HCT116 (cell line): ENCODE measurements around the gene RNF151. TPM values are rescaled to one million over a fixed set of nuclear protein-coding genes. Genes with fewer than 3 reads are reported as not detected.

Experiments
- ATAC-seq: fragments of 200-7000 bp; cut with Tn5 transposase; 2 replicates; pipeline ENCODE4 v1.9.1; 2020; ENCODE audit warnings: mild to moderate bottlenecking, moderate library complexity
- BruUV-seq: library from RNA; stranded (reverse); fragments of 400-500 nt; replicated peaks from 2 replicates; lab custom pipeline; 2021; lab: Mats Ljungman, UMichigan
- CTCF ChIA-PET: fragments of 300-600 bp; sonication (Branson Sonifier 250); formaldehyde crosslinking; loops from one replicate; lab custom pipeline; 2021; ENCODE audit warnings: antibody characterized with exemption; lab: Charles Lee
- POLR2A ChIA-PET: fragments of 300-600, 350-600 bp; sonication (Branson Sonifier 250); formaldehyde crosslinking; loops from one replicate; lab custom pipeline; 2021; ENCODE audit warnings: antibody characterized with exemption; lab: Charles Lee
- RAD21 ChIA-PET, 2 experiments: fragments of 300-600 bp; sonication (Branson Sonifier 250); formaldehyde crosslinking; loops; one replicate each; lab custom pipeline; 2023; ENCODE audit warnings: low total read pairs in 2 of 2; ENCODE audit not compliant: uncharacterized antibody in 2 of 2, unreplicated experiment in 2 of 2, low non-redundant PET in 1 of 2; lab: Charles Lee
- DNase-seq: peaks from one replicate; pipeline ENCODE4 v3.0.0-alpha.2; 2010; ENCODE audit warnings: low read depth, low spot score
- H2AFZ ChIP-seq: fragments of 200-600 bp; shearing (Covaris generic), sonication (generic); 2 replicates; pipeline ENCODE4 v1.6.1; 2017; ENCODE audit warnings: low read depth, mixed run types, mixed read lengths, antibody characterized with exemption, low read length; ENCODE audit not compliant: poor library complexity, severe bottlenecking
- H3K27ac ChIP-seq: 2 replicates; pipeline ENCODE4 v1.5.1; 2012; ENCODE audit warnings: low read depth, low read length
- H3K27me3 ChIP-seq: fragments of 200-600 bp; sonication (generic); 2 replicates; pipeline ENCODE4 v1.6.1; 2016; ENCODE audit warnings: mixed run types, low read length, mixed read lengths; ENCODE audit not compliant: insufficient read depth
- H3K36me3 ChIP-seq, 2 experiments: fragments of 200-500 bp in 1 of 2; fragments of 200-600 bp in 1 of 2; sonication (Bioruptor generic) in 1 of 2; sonication (generic) in 1 of 2; 2 replicates each; pipeline versions ENCODE4 v1.5.1 to v1.6.1; 2014 to 2016; ENCODE audit warnings: low read length in 2 of 2, inconsistent platforms in 1 of 2, mixed read lengths in 1 of 2, mixed run types in 1 of 2; ENCODE audit not compliant: insufficient read depth in 2 of 2, control insufficient read depth in 1 of 2
- H3K4me1 ChIP-seq, 2 experiments: fragments of 200-600 bp in 1 of 2; sonication (generic) in 1 of 2; 2 replicates each; pipeline versions ENCODE4 v1.5.1 to v1.6.1; 2012 to 2017; ENCODE audit warnings: low read length in 2 of 2, inconsistent platforms in 1 of 2, mild to moderate bottlenecking in 1 of 2, mixed read lengths in 1 of 2, mixed run types in 1 of 2, moderate library complexity in 1 of 2; ENCODE audit not compliant: insufficient read depth in 2 of 2, control insufficient read depth in 1 of 2
- H3K4me2 ChIP-seq: fragments of 200-600 bp; sonication (generic); 2 replicates; pipeline ENCODE4 v1.6.1; 2017; ENCODE audit warnings: mixed run types, low read length, mixed read lengths
- H3K4me3 ChIP-seq, 2 experiments: fragments of 200-600 bp in 1 of 2; sonication (generic) in 1 of 2; replicated peaks in 1 of 2; 2 replicates each; pipeline ENCODE4 v1.5.1; 2011 to 2016; ENCODE audit warnings: low read length in 2 of 2, control low read depth in 1 of 2, low read depth in 1 of 2, mild to moderate bottlenecking in 1 of 2, mixed read lengths in 1 of 2, mixed run types in 1 of 2
- H3K79me2 ChIP-seq: fragments of 200-600 bp; sonication (generic); 2 replicates; pipeline ENCODE4 v1.6.1; 2017; ENCODE audit warnings: mild to moderate bottlenecking, mixed run types, low read length, moderate library complexity, mixed read lengths; ENCODE audit not compliant: insufficient read depth
- H3K9ac ChIP-seq: fragments of 200-600 bp; sonication (generic); 2 replicates; pipeline ENCODE4 v1.6.1; 2016; ENCODE audit warnings: low read length, mixed read lengths
- H3K9me2 ChIP-seq: fragments of 200-600 bp; sonication (generic), shearing (Covaris generic); 2 replicates; pipeline ENCODE4 v1.6.1; 2017; ENCODE audit warnings: mixed run types, mild to moderate bottlenecking, moderate library complexity; ENCODE audit not compliant: insufficient read depth
- H3K9me3 ChIP-seq, 2 experiments: fragments of 200-500 bp in 1 of 2; fragments of 200-600 bp in 1 of 2; sonication (Bioruptor generic) in 1 of 2; sonication (generic) in 1 of 2; 2 replicates each; pipeline ENCODE4 v1.6.1; 2014 to 2017; ENCODE audit warnings: low read length in 2 of 2, mixed read lengths in 2 of 2, inconsistent platforms in 1 of 2, low read depth in 1 of 2, mild to moderate bottlenecking in 1 of 2, mixed run types in 1 of 2, moderate library complexity in 1 of 2; ENCODE audit not compliant: control insufficient read depth in 1 of 2, insufficient read depth in 1 of 2
- H4K20me1 ChIP-seq: fragments of 200-600 bp; sonication (generic), shearing (Covaris generic); 2 replicates; pipeline ENCODE4 v1.6.1; 2017; ENCODE audit warnings: mixed run types, mild to moderate bottlenecking, moderate library complexity; ENCODE audit not compliant: insufficient read depth
- CBX3 ChIP-seq: IDR thresholded peaks from 2 replicates; pipeline ENCODE4 v1.6.1; 2012; ENCODE audit warnings: low read depth
- CEBPB ChIP-seq: IDR thresholded peaks from 2 replicates; pipeline ENCODE4 v1.6.1; 2012; ENCODE audit warnings: low read depth
- EGR1 ChIP-seq: IDR thresholded peaks from 2 replicates; pipeline ENCODE4 v1.6.1; 2012; ENCODE audit warnings: low read depth
- ELF1 ChIP-seq: IDR thresholded peaks from 2 replicates; pipeline ENCODE4 v1.6.1; 2012; ENCODE audit warnings: low read depth, borderline replicate concordance
- EZH2 ChIP-seq: fragments of 200-600 bp; sonication (generic); IDR thresholded peaks from 2 replicates; pipeline ENCODE4 v1.6.1; 2017; ENCODE audit warnings: antibody characterized with exemption, mixed run types
- EZH2phosphoT487 ChIP-seq: fragments of 200-600 bp; IDR thresholded peaks from 2 replicates; pipeline ENCODE4 v1.6.1; 2018; ENCODE audit warnings: antibody characterized with exemption, borderline replicate concordance
- FOSL1 ChIP-seq: IDR thresholded peaks from 2 replicates; pipeline ENCODE4 v1.6.1; 2012; ENCODE audit warnings: low read depth
- JUND ChIP-seq: IDR thresholded peaks from 2 replicates; pipeline ENCODE4 v1.6.1; 2012
- POLR2A ChIP-seq: IDR thresholded peaks from 2 replicates; pipeline ENCODE4 v1.7.0; 2011; ENCODE audit warnings: borderline replicate concordance; ENCODE audit not compliant: insufficient read depth, insufficient read length; ENCODE audit errors: extremely low read depth
- POLR2AphosphoS5 ChIP-seq: IDR thresholded peaks from 2 replicates; pipeline ENCODE4 v1.6.1; 2011; ENCODE audit warnings: mild to moderate bottlenecking, low read depth, low read length, moderate library complexity
- RAD21 ChIP-seq: IDR thresholded peaks from 2 replicates; pipeline ENCODE4 v1.6.1; 2012; ENCODE audit warnings: low read depth, mild to moderate bottlenecking
- SIN3A ChIP-seq: IDR thresholded peaks from 2 replicates; pipeline ENCODE4 v1.6.1; 2012; ENCODE audit warnings: low read depth
- SP1 ChIP-seq: IDR thresholded peaks from 2 replicates; pipeline ENCODE4 v1.6.1; 2012; ENCODE audit warnings: low read depth
- SRF ChIP-seq: IDR thresholded peaks from 2 replicates; pipeline ENCODE4 v1.6.1; 2012; ENCODE audit warnings: low read depth
- TCF7L2 ChIP-seq: IDR thresholded peaks from 2 replicates; pipeline ENCODE4 v1.7.0; 2011; ENCODE audit warnings: borderline replicate concordance, inconsistent platforms; ENCODE audit not compliant: insufficient read depth, insufficient read length; ENCODE audit errors: extremely low read depth
- YY1 ChIP-seq: IDR thresholded peaks from 2 replicates; pipeline ENCODE4 v1.6.1; 2011; ENCODE audit warnings: low read length, low read depth, moderate library complexity, mild to moderate bottlenecking; ENCODE audit not compliant: insufficient replicate concordance; ENCODE audit errors: extremely low read depth
- ZFX ChIP-seq: fragments of 450-650 bp; IDR thresholded peaks from 2 replicates; pipeline ENCODE4 v1.6.1; 2017
- ZNF274 ChIP-seq: fragments of 200-500 bp; sonication (Bioruptor generic); IDR thresholded peaks from 2 replicates; pipeline ENCODE4 v1.6.1; 2014; ENCODE audit warnings: mild to moderate bottlenecking, low read depth, low read length, inconsistent platforms
- intact Hi-C: fragments of 100-400 bp; cut with micrococcal nuclease; formaldehyde crosslinking; loops from 2 replicates; pipeline ENCODE4 v1.10.0; 2022
- total RNA-seq: library from RNA; stranded (reverse); gene quantifications from one replicate; pipeline ENCODE4 v1.2.1, GENCODE V29; 2021; ENCODE audit not compliant: unreplicated experiment
- TF ChIP-seq, protein P1 (sequence below): IDR thresholded peaks from 2 replicates; pipeline ENCODE4 v1.6.1; 2012
- TF ChIP-seq, protein P2 (sequence below): IDR thresholded peaks from 2 replicates; pipeline ENCODE4 v1.6.1; 2012
- TF ChIP-seq, protein P3 (sequence below): IDR thresholded peaks from 2 replicates; pipeline ENCODE4 v1.6.1; 2011; ENCODE audit warnings: mild to moderate bottlenecking, low read length, moderate library complexity; ENCODE audit not compliant: insufficient replicate concordance; ENCODE audit errors: extremely low read depth
- TF ChIP-seq, protein P4 (sequence below), 3 experiments: fragments of 200-600 bp in 1 of 3; sonication (generic) in 1 of 3; IDR thresholded peaks in 2 of 3; conservative IDR thresholded peaks in 1 of 3; 2 replicates each; pipeline ENCODE4 v1.5.1; 2012 to 2017; ENCODE audit warnings: low read depth in 2 of 3, low read length in 2 of 3, antibody characterized with exemption in 1 of 3, borderline replicate concordance in 1 of 3, control low read depth in 1 of 3, mild to moderate bottlenecking in 1 of 3, mixed read lengths in 1 of 3, mixed run types in 1 of 3, moderate library complexity in 1 of 3; ENCODE audit not compliant: insufficient read depth in 1 of 3

The RNF151 gene
- total RNA-seq, 1 experiment from 2014 or later, result 0.30 TPM

DNA sequence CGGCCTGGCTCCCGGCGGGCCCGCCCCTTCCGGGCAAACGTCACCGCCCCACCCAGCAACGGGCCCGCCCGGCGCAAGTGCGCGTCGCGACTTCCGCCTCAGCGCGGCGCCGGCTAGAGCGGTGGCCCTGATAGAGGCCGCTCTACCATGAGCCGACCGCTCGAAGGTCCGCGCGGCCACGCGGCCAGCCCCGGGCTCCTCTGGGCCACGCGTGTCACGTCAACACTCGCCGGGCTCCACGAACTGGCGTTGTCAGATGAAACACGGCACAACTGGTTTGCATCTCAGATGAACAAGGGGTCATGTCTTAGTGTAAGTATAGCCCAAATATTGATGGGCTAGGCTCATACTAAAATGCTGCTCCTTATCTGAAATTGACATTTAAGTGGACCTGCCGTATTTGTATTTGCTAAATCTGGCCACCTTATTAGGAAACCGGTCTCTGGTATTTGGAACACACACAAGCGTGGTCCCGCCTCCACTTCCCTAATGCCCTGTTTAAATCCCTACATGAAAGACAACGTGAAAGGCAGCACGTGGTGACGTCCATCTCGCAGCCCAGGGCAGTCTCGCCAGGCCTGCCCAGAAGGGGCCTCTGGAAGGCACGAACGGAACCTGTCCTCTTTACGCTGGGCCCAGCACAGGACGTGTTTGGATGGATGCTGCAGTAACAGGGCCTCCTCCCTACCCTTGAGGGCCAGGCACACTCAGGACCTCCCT lies 43.3 kb downstream of the RNF151 start, which contains the start of gene ZNF598:
ZNF598 (minus strand) TSS at position 31 of the 720 bp plus-strand sequence.
- H2AFZ ChIP-seq, result no peak within 1 kb of the TSS
- ATAC-seq (peak; percentile 90), DNase-seq (peak; percentile 60)
- intact Hi-C loops, result no loop called here
- peaks cover 23 to 50% of the 10 kb centered on the region in 2 experiments for H3K4me1 ChIP-seq
- peaks cover 9% of the 10 kb centered on the region; the same call in 1 of the 2 replicates for H4K20me1 ChIP-seq
- H3K4me3 ChIP-seq, result peak within 1 kb of the TSS; percentile 79 to 87
- H3K79me2 ChIP-seq, result peaks cover 55% of the 10 kb centered on the region
- H3K36me3 ChIP-seq, result 0 out of 4 replicates have a peak, but pooled peaks cover 0 to 7% of the 10 kb centered on the region in 2 experiments
- ChIA-PET RAD21 (no interaction called here), CTCF (no interaction called here), POLR2A (no interaction called here)
- BruUV-seq, result TSS peak; percentile 97
- H3K4me2 ChIP-seq, result peak within 1 kb of the TSS; percentile 99
- no peaks in the 10 kb centered on the region for H3K27me3 ChIP-seq
- no peaks in the 10 kb centered on the region for H3K9me2 ChIP-seq
- H3K27ac ChIP-seq, result peak within 1 kb of the TSS; percentile 92
- no peaks in the 10 kb centered on the region for H3K9me3 ChIP-seq
- peak within 1 kb of the TSS; percentile 97 for H3K9ac ChIP-seq
- TF ChIP-seq TCF7L2, result peak; percentile 27
- no peak for TF ChIP-seq EZH2
- TF ChIP-seq JUND, result no peak
- TF ChIP-seq ELF1, result no peak; the same call in 1 of the 2 replicates
- TF ChIP-seq, protein P1, sequence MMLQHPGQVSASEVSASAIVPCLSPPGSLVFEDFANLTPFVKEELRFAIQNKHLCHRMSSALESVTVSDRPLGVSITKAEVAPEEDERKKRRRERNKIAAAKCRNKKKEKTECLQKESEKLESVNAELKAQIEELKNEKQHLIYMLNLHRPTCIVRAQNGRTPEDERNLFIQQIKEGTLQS, result no peak
- TF ChIP-seq ZFX, result peak; percentile 62
- TF ChIP-seq SP1, result 0 out of 2 replicates have a peak, but pooled peaks have one; percentile 39
- no peak for TF ChIP-seq CEBPB
- TF ChIP-seq, protein P2, sequence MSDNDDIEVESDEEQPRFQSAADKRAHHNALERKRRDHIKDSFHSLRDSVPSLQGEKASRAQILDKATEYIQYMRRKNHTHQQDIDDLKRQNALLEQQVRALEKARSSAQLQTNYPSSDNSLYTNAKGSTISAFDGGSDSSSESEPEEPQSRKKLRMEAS, result peak; percentile 96
- TF ChIP-seq ZNF274, result no peak
- no peak for TF ChIP-seq EGR1
- peak; percentile 82 for TF ChIP-seq POLR2AphosphoS5
- no peak for TF ChIP-seq POLR2A
- no peak for TF ChIP-seq EZH2phosphoT487
- peak; percentile 59 for TF ChIP-seq YY1
- TF ChIP-seq FOSL1, result no peak
- TF ChIP-seq, protein P3, sequence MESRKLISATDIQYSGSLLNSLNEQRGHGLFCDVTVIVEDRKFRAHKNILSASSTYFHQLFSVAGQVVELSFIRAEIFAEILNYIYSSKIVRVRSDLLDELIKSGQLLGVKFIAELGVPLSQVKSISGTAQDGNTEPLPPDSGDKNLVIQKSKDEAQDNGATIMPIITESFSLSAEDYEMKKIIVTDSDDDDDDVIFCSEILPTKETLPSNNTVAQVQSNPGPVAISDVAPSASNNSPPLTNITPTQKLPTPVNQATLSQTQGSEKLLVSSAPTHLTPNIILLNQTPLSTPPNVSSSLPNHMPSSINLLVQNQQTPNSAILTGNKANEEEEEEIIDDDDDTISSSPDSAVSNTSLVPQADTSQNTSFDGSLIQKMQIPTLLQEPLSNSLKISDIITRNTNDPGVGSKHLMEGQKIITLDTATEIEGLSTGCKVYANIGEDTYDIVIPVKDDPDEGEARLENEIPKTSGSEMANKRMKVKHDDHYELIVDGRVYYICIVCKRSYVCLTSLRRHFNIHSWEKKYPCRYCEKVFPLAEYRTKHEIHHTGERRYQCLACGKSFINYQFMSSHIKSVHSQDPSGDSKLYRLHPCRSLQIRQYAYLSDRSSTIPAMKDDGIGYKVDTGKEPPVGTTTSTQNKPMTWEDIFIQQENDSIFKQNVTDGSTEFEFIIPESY, result no peak
- no peak for TF ChIP-seq SRF
- peak; percentile 53 for TF ChIP-seq SIN3A
- no peak for TF ChIP-seq CBX3
- TF ChIP-seq, protein P4, sequence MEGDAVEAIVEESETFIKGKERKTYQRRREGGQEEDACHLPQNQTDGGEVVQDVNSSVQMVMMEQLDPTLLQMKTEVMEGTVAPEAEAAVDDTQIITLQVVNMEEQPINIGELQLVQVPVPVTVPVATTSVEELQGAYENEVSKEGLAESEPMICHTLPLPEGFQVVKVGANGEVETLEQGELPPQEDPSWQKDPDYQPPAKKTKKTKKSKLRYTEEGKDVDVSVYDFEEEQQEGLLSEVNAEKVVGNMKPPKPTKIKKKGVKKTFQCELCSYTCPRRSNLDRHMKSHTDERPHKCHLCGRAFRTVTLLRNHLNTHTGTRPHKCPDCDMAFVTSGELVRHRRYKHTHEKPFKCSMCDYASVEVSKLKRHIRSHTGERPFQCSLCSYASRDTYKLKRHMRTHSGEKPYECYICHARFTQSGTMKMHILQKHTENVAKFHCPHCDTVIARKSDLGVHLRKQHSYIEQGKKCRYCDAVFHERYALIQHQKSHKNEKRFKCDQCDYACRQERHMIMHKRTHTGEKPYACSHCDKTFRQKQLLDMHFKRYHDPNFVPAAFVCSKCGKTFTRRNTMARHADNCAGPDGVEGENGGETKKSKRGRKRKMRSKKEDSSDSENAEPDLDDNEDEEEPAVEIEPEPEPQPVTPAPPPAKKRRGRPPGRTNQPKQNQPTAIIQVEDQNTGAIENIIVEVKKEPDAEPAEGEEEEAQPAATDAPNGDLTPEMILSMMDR (IDR thresholded peaks at IDR 0.05 in 2 of 3, conservative IDR thresholded peaks at IDR 0.05 in 1 of 3; ENCODE audit: borderline replicate concordance in 1 of 3, insufficient read depth in 1 of 3, low read depth in 2 of 3, low read length in 2 of 3), result no peak
- no peak for TF ChIP-seq RAD21
